ENCODE measurements around the gene AUTS2. TPM values are rescaled to one million over a fixed set of nuclear protein-coding genes. Genes with fewer than 3 reads are reported as not detected.
"Not testable (repeated sequence)": the region's sequence is repeated elsewhere in the genome, so short reads cannot be mapped to it uniquely, and the experiment has no call there.

AUTS2 gene
- total and polyA plus RNA-seq, 2 experiments from 2014 or later, result 3.0 to 4.4 TPM

DNA sequence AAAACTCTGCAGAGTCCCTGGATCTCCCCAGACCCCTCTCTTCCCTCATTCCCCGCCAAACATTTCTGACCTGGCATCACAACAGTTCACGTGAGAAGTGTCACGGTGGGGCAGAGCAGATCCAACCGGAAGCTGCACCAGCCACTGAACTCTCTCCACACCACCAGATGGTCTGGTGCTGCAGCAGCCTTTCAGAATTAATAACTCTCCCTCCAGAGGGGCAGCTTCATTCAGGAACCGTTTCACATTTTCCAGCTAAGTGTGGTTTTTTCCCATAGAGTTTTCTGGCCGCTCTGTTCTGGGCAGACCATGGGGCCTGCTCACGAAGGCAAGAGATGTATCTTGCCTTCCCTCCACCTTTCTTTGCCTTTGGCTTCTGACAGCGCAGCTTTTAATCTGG, 1047.0 kb downstream of the AUTS2 start:
- Histone ChIP-seq H3F3A (ENCODE audit: insufficient read depth) (no peaks in the 10 kb centered on the region), H3K9me2 (ENCODE audit: insufficient read depth) (no peaks in the 10 kb centered on the region), H3K36me3 (ENCODE audit: low read depth) (no peaks in the 10 kb centered on the region), H3K4me1 (ENCODE audit: insufficient read depth) (peaks cover 10% of the 10 kb centered on the region), H2AFZ (no peak overlapping the region), H3K27ac (no peak overlapping the region), H3K79me2 (ENCODE audit: insufficient read depth) (no peaks in the 10 kb centered on the region), H4K20me1 (ENCODE audit: insufficient read depth) (no peaks in the 10 kb centered on the region), H3K4me3 (no peak overlapping the region), H3K4me2 (ENCODE audit: unreplicated experiment) (no peak overlapping the region), H3K9ac (no peak overlapping the region), H3K9me3 (ENCODE audit: low read depth) (no peaks in the 10 kb centered on the region), H3K27me3 (replicated peaks; ENCODE audit: insufficient read depth) (no peaks in the 10 kb centered on the region)
- no peak for TF ChIP-seq EZH2 (IDR thresholded peaks at IDR 0.05; ENCODE audit: insufficient read depth, poor library complexity, severe bottlenecking)
- TF ChIP-seq EZH2phosphoT487 (IDR thresholded peaks at IDR 0.05; ENCODE audit: insufficient read depth, low read depth), result no peak
- WGBS, 2 experiments (ENCODE audit: low coverage in 1 of 2, low lambda C conversion rate in 2 of 2, missing lambda C conversion rate in 2 of 2), result 93 to 94% methylated on average over 8 of the region's 8 CpGs
- in situ Hi-C loops (cut with MboI), result no loop called here
- DNase-seq, result no peak

DNA sequence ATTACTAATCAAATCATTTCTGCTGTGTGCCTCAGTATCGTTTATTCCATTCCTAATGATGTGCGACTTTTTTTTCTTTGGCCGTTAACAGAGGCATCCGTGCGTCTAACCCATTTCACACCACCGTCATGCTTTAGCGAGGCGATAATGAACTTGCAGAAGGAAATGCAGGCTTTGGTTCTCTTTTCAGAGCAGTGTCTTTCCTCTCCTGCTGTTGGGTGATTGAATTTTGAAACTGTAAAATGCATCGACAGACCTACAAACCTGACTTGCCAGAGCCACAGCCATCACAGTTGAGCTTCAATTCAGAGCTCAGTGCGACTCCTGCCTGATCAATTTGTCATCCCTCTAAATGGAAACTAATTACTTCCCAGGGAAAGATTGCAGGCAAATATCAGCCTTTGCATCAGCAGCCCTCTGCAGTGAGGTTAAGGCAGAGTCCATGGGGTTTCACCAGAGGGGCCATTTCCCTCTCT, 1047.6 kb downstream of the AUTS2 start:
- no peaks in the 10 kb centered on the region for H3K9me2 ChIP-seq (ENCODE audit: insufficient read depth)
- no peaks in the 10 kb centered on the region for H3K79me2 ChIP-seq (ENCODE audit: insufficient read depth)
- TF ChIP-seq EZH2 (IDR thresholded peaks at IDR 0.05; ENCODE audit: insufficient read depth, poor library complexity, severe bottlenecking) (no peak), EZH2phosphoT487 (IDR thresholded peaks at IDR 0.05; ENCODE audit: insufficient read depth, low read depth) (no peak)
- H3K4me1 ChIP-seq (ENCODE audit: insufficient read depth), result peaks cover 10% of the 10 kb centered on the region
- no peak overlapping the region for H2AFZ ChIP-seq
- H3K9ac ChIP-seq, result no peak overlapping the region
- no peaks in the 10 kb centered on the region for H3F3A ChIP-seq (ENCODE audit: insufficient read depth)
- H3K36me3 ChIP-seq (ENCODE audit: low read depth), result no peaks in the 10 kb centered on the region
- in situ Hi-C loops (cut with MboI), result no loop called here
- no peak overlapping the region for H3K27ac ChIP-seq
- no peak overlapping the region for H3K4me2 ChIP-seq (ENCODE audit: unreplicated experiment)
- no peak for DNase-seq
- H3K4me3 ChIP-seq, result no peak overlapping the region
- no peaks in the 10 kb centered on the region for H3K27me3 ChIP-seq (replicated peaks; ENCODE audit: insufficient read depth)
- no peaks in the 10 kb centered on the region for H4K20me1 ChIP-seq (ENCODE audit: insufficient read depth)
- H3K9me3 ChIP-seq (ENCODE audit: low read depth), result no peaks in the 10 kb centered on the region
- WGBS, 2 experiments (ENCODE audit: low coverage in 1 of 2, low lambda C conversion rate in 2 of 2, missing lambda C conversion rate in 2 of 2), result 96 to 97% methylated on average over 10 of the region's 10 CpGs

GRCh38 chr7:70646536-70647248, 1048.4 kb downstream of the AUTS2 start:
- no peaks in the 10 kb centered on the region for H3K36me3 ChIP-seq (ENCODE audit: low read depth)
- no peaks in the 10 kb centered on the region for H4K20me1 ChIP-seq (ENCODE audit: insufficient read depth)
- no peak overlapping the region for H3K27ac ChIP-seq
- no peak for TF ChIP-seq EZH2 (IDR thresholded peaks at IDR 0.05; ENCODE audit: insufficient read depth, poor library complexity, severe bottlenecking)
- no peak for TF ChIP-seq EZH2phosphoT487 (IDR thresholded peaks at IDR 0.05; ENCODE audit: insufficient read depth, low read depth)
- H3K9me2 ChIP-seq (ENCODE audit: insufficient read depth), result no peaks in the 10 kb centered on the region
- H3K4me3 ChIP-seq, result no peak overlapping the region
- peak; percentile 6 for DNase-seq
- no peaks in the 10 kb centered on the region for H3F3A ChIP-seq (ENCODE audit: insufficient read depth)
- no peak overlapping the region for H2AFZ ChIP-seq
- H3K27me3 ChIP-seq (replicated peaks; ENCODE audit: insufficient read depth), result no peaks in the 10 kb centered on the region
- 67 to 73% methylated on average over 13 to 14 of the region's 14 CpGs for WGBS, 2 experiments (ENCODE audit: low coverage in 1 of 2, low lambda C conversion rate in 2 of 2, missing lambda C conversion rate in 2 of 2)
- no peaks in the 10 kb centered on the region for H3K79me2 ChIP-seq (ENCODE audit: insufficient read depth)
- no peak overlapping the region for H3K4me2 ChIP-seq (ENCODE audit: unreplicated experiment)
- no peaks in the 10 kb centered on the region for H3K9me3 ChIP-seq (ENCODE audit: low read depth)
- in situ Hi-C loops (cut with MboI), result no loop called here
- H3K9ac ChIP-seq, result no peak overlapping the region
- H3K4me1 ChIP-seq (ENCODE audit: insufficient read depth), result peaks cover 10% of the 10 kb centered on the region

DNA sequence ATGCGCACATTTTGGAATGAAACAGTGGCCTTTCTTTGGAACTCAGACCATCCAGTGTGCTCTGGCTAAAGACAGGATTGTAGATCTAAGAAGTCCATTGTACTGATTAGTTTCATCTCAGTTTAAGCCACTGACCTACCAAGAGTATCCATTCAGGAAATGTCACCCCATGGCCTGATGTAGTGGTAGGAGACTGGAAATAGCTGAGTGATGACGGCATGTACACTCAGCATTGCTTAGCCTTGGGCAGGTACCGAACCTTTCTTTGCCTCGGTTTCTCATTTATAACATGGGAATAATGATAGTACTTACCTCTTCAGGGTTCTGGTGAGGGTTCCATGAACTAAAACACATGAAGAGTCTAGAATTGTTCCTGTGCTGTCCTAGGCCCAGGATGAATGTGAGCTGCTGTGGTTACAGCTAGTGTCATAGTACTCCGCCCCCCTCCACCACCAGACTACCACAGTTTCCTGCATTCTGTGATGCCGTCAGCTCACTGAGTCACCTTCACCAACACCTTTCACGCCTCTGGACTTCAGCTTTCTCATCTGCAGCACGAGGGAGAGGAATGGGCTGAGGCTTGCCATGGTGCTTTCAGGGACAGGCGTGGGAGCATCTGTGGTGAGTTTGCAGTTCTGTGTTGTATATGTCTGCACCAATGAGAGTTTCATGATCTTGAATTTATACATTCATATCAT, 1049.7 kb downstream of the AUTS2 start:
- no peaks in the 10 kb centered on the region for H3K9me2 ChIP-seq (ENCODE audit: insufficient read depth)
- H3K79me2 ChIP-seq (ENCODE audit: insufficient read depth), result no peaks in the 10 kb centered on the region
- H3K27me3 ChIP-seq (replicated peaks; ENCODE audit: insufficient read depth), result no peaks in the 10 kb centered on the region; the same call in 1 of the 2 replicates
- 58 to 61% methylated on average over 9 of the region's 9 CpGs for WGBS, 2 experiments (ENCODE audit: low coverage in 1 of 2, low lambda C conversion rate in 2 of 2, missing lambda C conversion rate in 2 of 2)
- TF ChIP-seq EZH2phosphoT487 (IDR thresholded peaks at IDR 0.05; ENCODE audit: insufficient read depth, low read depth) (no peak), EZH2 (IDR thresholded peaks at IDR 0.05; ENCODE audit: insufficient read depth, poor library complexity, severe bottlenecking) (no peak)
- H3F3A ChIP-seq (ENCODE audit: insufficient read depth), result no peaks in the 10 kb centered on the region
- peak overlapping the region; percentile 19 for H3K4me2 ChIP-seq (ENCODE audit: unreplicated experiment)
- H3K36me3 ChIP-seq (ENCODE audit: low read depth), result no peaks in the 10 kb centered on the region
- H2AFZ ChIP-seq, result no peak overlapping the region
- no peak overlapping the region for H3K9ac ChIP-seq
- in situ Hi-C loops (cut with MboI), result no loop called here
- H3K4me3 ChIP-seq, result no peak overlapping the region
- H4K20me1 ChIP-seq (ENCODE audit: insufficient read depth), result no peaks in the 10 kb centered on the region
- H3K9me3 ChIP-seq (ENCODE audit: low read depth), result no peaks in the 10 kb centered on the region
- DNase-seq, result peak; percentile 79
- H3K27ac ChIP-seq, result no peak overlapping the region
- H3K4me1 ChIP-seq (ENCODE audit: insufficient read depth), result peaks cover 10% of the 10 kb centered on the region

DNA sequence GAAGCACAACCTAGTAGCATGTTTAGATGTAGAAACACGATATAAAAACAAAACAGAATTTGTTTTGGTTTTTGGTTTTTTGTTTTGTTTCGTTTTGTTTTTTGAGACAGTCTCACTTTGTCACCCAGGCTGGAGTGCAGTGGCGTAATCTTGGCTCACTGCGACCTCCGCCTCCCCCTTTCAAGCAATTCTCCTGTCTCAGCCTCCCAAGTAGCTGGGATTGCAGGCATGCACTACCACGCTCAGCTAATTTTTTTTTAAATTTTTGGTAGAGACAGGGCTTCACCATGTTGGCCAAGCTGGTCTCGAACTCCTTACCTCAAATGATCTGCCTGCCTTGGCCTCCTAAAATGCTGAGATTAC, 1050.2 kb downstream of the AUTS2 start:
- H3F3A ChIP-seq (ENCODE audit: insufficient read depth); H3K36me3 ChIP-seq (ENCODE audit: low read depth); H3K9ac ChIP-seq; DNase-seq; H3K79me2 ChIP-seq (ENCODE audit: insufficient read depth); H3K27me3 ChIP-seq (replicated peaks; ENCODE audit: insufficient read depth); H4K20me1 ChIP-seq (ENCODE audit: insufficient read depth); H3K4me2 ChIP-seq (ENCODE audit: unreplicated experiment); H3K9me2 ChIP-seq (ENCODE audit: insufficient read depth); H2AFZ ChIP-seq; in situ Hi-C loops (cut with MboI); H3K27ac ChIP-seq; H3K9me3 ChIP-seq (ENCODE audit: low read depth); H3K4me3 ChIP-seq; H3K4me1 ChIP-seq (ENCODE audit: insufficient read depth): not testable (repeated sequence)
- 96 to 97% methylated on average over 7 of the region's 7 CpGs for WGBS, 2 experiments (ENCODE audit: low coverage in 1 of 2, low lambda C conversion rate in 2 of 2, missing lambda C conversion rate in 2 of 2)

Data from GM23248 (cell line).